C4-2B (cell line): ENCODE results near the gene DYNLT5.

Experiments
- CTCF ChIP-seq: fragments of 450-650 bp; conservative IDR thresholded peaks from 2 replicates; pipeline ENCODE4 v1.5.1; 2017; ENCODE audit warnings: mild to moderate bottlenecking
- ZFX ChIP-seq: fragments of 450-650 bp; IDR thresholded peaks from 2 replicates; pipeline ENCODE4 v1.6.1; 2017

- TF ChIP-seq CTCF (no peak), ZFX (no peak)
Observed at GRCh38 chr1:66787641-66788040, 35.4 kb downstream of the DYNLT5 start.
